HFFc6 (cell line): ENCODE results near the gene GLRA1. TPM values are rescaled to one million over a fixed set of nuclear protein-coding genes. Genes with fewer than 3 reads are reported as not detected.

ENCODE experiments used
- DNase-seq: peaks from one replicate; pipeline ENCODE4 v3.0.0-alpha.2; 2018
- H3K27ac Mint-ChIP-seq: 2 replicates; pipeline ENCODE4 v1.8.0; 2020; ENCODE audit warnings: mild to moderate bottlenecking, mixed read lengths
- H3K27me3 Mint-ChIP-seq: 2 replicates; pipeline ENCODE4 v1.8.0; 2021; ENCODE audit warnings: mild to moderate bottlenecking, moderate library complexity, mixed read lengths; ENCODE audit not compliant: insufficient read depth
- H3K36me3 Mint-ChIP-seq: 2 replicates; pipeline ENCODE4 v1.8.0; 2021; ENCODE audit warnings: low read depth, mixed read lengths
- H3K4me1 Mint-ChIP-seq: 2 replicates; pipeline ENCODE4 v1.8.0; 2020; ENCODE audit warnings: low read depth, mixed read lengths
- H3K4me3 Mint-ChIP-seq: 2 replicates; pipeline ENCODE4 v1.8.0; 2020; ENCODE audit warnings: mild to moderate bottlenecking, moderate library complexity, mixed read lengths
- H3K9me3 Mint-ChIP-seq: 2 replicates; pipeline ENCODE4 v1.8.0; 2020; ENCODE audit warnings: mild to moderate bottlenecking, mixed read lengths
- total RNA-seq, 6 experiments: library from RNA; stranded (reverse); fragmentation: NEBNext Ultra II Directional; extraction: Animal tissue kit (Norgen Biotek cat#: 25700); gene quantifications; 2 replicates in 1 of 6; 3 replicates in 5 of 6; pipeline ENCODE4 v1.2.3, GENCODE V29; 2021
- TF ChIP-seq, protein P1 (sequence below): fragments of 200-600 bp; sonication (generic); IDR thresholded peaks from 2 replicates; pipeline ENCODE4 v1.5.0; 2021; ENCODE audit warnings: antibody characterized with exemption, mild to moderate bottlenecking

GLRA1 gene
- total RNA-seq, 6 experiments from 2014 or later: not detected

DNA sequence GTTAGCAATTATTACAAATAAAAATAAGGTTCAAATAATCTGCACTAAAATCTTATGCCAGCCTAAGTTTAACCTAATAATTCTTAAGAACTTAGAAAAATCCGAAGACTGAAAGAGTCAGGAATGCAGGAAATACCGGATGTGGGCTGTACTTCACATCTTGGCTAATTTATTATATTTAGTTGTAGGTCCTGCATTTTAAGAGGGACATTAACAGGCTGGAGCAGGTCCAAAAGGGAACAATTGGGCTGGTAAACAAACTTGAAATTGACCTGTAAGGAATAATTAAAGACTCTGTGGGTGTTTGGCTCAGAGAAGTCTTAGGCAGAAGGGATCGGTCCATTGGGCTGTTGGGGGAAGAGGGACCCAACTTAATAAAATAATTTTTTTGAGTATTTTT is 18.4 kb downstream of the GLRA1 start:
- TF ChIP-seq, protein P1, sequence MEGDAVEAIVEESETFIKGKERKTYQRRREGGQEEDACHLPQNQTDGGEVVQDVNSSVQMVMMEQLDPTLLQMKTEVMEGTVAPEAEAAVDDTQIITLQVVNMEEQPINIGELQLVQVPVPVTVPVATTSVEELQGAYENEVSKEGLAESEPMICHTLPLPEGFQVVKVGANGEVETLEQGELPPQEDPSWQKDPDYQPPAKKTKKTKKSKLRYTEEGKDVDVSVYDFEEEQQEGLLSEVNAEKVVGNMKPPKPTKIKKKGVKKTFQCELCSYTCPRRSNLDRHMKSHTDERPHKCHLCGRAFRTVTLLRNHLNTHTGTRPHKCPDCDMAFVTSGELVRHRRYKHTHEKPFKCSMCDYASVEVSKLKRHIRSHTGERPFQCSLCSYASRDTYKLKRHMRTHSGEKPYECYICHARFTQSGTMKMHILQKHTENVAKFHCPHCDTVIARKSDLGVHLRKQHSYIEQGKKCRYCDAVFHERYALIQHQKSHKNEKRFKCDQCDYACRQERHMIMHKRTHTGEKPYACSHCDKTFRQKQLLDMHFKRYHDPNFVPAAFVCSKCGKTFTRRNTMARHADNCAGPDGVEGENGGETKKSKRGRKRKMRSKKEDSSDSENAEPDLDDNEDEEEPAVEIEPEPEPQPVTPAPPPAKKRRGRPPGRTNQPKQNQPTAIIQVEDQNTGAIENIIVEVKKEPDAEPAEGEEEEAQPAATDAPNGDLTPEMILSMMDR: no peak
- Mint-ChIP-seq H3K4me1 (peaks cover 31% of the 10 kb centered on the region), H3K9me3 (no peaks in the 10 kb centered on the region), H3K4me3 (peak overlapping the region; percentile 67), H3K36me3 (no peaks in the 10 kb centered on the region), H3K27ac (no peak overlapping the region; the same call in 1 of the 2 replicates), H3K27me3 (no peaks in the 10 kb centered on the region; the same call in 1 of the 2 replicates)
- DNase-seq: peak; percentile 8

DNA sequence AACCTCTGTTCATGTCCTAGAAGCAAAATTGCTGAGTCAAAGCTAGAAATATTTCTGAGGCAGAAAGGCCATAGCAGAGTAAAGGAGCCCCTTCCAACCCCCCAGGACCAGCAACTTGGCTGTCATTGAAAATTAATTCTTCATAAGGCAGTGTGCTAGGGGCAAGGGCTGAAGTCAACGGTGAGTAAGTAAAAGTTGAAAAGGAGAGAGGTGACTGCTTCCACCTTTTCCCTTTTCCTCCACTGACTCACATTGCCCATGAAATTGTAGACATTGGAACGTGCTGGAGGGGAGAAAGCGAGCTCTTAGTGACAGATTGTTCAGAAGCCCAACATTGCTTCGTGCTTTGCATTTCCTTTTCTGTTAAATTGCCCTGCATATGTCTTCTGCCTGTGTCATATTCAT is 19.1 kb downstream of the GLRA1 start:
- Mint-ChIP-seq H3K4me3 (peak overlapping the region; percentile 67), H3K4me1 (peaks cover 30% of the 10 kb centered on the region), H3K36me3 (no peaks in the 10 kb centered on the region), H3K27ac (peak overlapping the region; percentile 57; the same call in 1 of the 2 replicates), H3K9me3 (no peaks in the 10 kb centered on the region), H3K27me3 (no peaks in the 10 kb centered on the region; the same call in 1 of the 2 replicates)
- TF ChIP-seq, protein P1: no peak
- DNase-seq: peak; percentile 43

DNA sequence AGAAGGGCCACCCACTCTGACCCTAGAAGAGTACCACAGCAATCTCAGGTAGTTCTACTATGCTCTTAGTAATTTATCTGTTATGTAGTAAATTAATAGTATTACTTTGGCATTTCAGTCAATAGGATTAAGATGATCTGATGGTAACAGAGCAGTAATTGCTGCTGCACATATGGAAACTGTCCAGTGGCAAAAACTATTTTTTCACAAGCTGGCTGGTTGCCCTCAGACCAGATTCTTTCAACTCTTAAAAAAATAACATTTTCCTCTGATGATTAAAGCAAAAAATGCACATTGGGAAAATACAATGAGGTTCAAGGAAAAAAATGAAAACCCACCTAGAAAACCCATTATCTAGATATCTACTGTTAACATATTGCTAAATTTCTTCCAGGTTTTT is 19.7 kb downstream of the GLRA1 start:
- Mint-ChIP-seq H3K36me3 (no peaks in the 10 kb centered on the region), H3K4me1 (peaks cover 25% of the 10 kb centered on the region)
- DNase-seq: peak; percentile 37

DNA sequence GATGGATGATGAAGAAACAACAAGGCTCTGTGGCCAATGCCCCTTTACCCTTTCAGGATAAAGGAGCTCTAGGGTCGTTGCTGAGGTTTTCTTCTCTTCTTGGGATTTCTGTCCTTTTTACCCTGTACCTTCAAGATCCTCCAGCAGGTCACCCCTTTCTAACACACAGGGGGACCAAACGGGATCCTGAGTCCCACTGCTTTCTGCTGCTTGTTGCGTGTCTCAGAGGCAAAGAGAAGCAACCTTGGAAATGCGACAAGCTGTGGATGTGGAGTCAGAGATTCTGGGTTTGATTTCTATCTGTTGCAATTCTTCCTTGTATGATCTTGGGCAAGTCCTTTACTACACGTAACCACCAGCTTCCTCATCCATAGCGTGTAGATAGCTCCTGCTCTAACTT is 20.5 kb downstream of the GLRA1 start:
- peaks cover 25% of the 10 kb centered on the region for H3K4me1 Mint-ChIP-seq
- TF ChIP-seq, protein P1: no peak
- H3K4me3 Mint-ChIP-seq: no peak overlapping the region
- H3K36me3 Mint-ChIP-seq: no peaks in the 10 kb centered on the region
- no peak overlapping the region for H3K27ac Mint-ChIP-seq
- DNase-seq: no peak
- H3K9me3 Mint-ChIP-seq: no peaks in the 10 kb centered on the region
- peaks cover 3% of the 10 kb centered on the region for H3K27me3 Mint-ChIP-seq

More for the DNA sequence above, 19.7 kb downstream of the GLRA1 start:
- no peak overlapping the region for H3K27ac Mint-ChIP-seq
- no peak overlapping the region for H3K4me3 Mint-ChIP-seq
- TF ChIP-seq, protein P1: no peak
- no peaks in the 10 kb centered on the region; the same call in 1 of the 2 replicates for H3K27me3 Mint-ChIP-seq
- H3K9me3 Mint-ChIP-seq: no peaks in the 10 kb centered on the region

DNA sequence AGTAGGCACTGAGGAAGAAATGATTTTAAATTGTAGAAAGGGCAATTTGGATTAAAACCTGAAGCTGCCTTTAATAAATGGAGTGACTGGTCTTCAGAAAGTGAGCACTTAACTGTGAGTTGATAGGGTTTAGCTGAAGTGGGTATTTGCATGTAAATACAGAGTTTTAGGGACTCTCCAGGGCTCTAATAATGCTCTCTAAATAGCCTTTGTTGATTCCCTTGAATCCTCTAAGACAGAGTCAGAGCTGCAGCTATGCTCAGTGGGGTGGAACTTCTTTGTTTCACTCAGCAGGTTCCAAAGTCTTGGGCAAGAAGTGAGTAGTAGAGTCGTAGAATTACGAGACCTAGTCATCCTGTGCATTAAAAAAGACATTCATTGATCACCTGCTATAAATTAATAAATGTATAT is 21.4 kb downstream of the GLRA1 start:
- TF ChIP-seq, protein P1: no peak
- no peak overlapping the region for H3K27ac Mint-ChIP-seq
- H3K36me3 Mint-ChIP-seq: no peaks in the 10 kb centered on the region
- H3K9me3 Mint-ChIP-seq: no peaks in the 10 kb centered on the region
- peaks cover 25% of the 10 kb centered on the region for H3K4me1 Mint-ChIP-seq
- no peak overlapping the region for H3K4me3 Mint-ChIP-seq
- no peak for DNase-seq
- peaks cover 5% of the 10 kb centered on the region for H3K27me3 Mint-ChIP-seq

DNA sequence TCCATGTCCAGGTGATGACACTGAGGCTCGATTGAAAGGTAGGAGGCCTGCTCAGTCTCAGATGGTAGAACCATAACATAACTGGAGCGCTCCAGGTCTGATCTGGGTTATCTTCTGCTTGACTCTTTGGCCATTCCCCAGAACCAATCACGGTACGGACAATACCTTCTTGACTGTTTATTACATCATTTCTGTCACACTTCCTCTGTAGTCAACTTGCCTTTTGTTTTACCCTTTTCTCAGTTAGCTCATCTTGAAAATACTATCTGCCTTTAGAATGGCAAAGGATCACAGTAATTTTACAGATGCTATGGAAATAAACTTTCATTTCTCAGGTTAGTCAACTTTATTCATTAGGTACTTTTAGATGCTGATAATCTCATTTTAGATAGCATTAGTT is 22.4 kb downstream of the GLRA1 start:
- H3K27me3 Mint-ChIP-seq: peaks cover 5% of the 10 kb centered on the region
- TF ChIP-seq, protein P1: no peak
- H3K36me3 Mint-ChIP-seq: no peaks in the 10 kb centered on the region
- no peaks in the 10 kb centered on the region for H3K9me3 Mint-ChIP-seq
- no peak for DNase-seq
- H3K4me3 Mint-ChIP-seq: no peak overlapping the region
- no peak overlapping the region for H3K27ac Mint-ChIP-seq
- H3K4me1 Mint-ChIP-seq: peaks cover 34% of the 10 kb centered on the region
